HepG2 (cell line): Measurements from ENCODE around the gene GLRX5. TPM values are rescaled to one million over a fixed set of nuclear protein-coding genes. Genes with fewer than 3 reads are reported as not detected.
A peak's percentile ranks its signal among the peaks of the same experiment; 100 is the strongest.

Experiments
- AHR ChIP-seq: IDR thresholded peaks from 2 replicates; pipeline ENCODE4 v1.6.1; 2018; ENCODE audit warnings: missing genetic modification reagents, missing compliant biosample characterization
- BRCA1 ChIP-seq: sonication (generic); formaldehyde crosslinking; IDR thresholded peaks from 2 replicates; pipeline ENCODE4 v1.4.0; 2020; ENCODE audit warnings: missing genetic modification reagents
- CC2D1A ChIP-seq: sonication (generic); formaldehyde crosslinking; IDR thresholded peaks from 2 replicates; pipeline ENCODE4 v1.8.1; 2023; ENCODE audit warnings: mild to moderate bottlenecking, missing genetic modification reagents
- FOSL1 ChIP-seq: sonication (generic); formaldehyde crosslinking; IDR thresholded peaks from 2 replicates; pipeline ENCODE4 v1.9.0; 2021; ENCODE audit warnings: missing genetic modification reagents, borderline replicate concordance
- FOXK1 ChIP-seq: sonication (generic); formaldehyde crosslinking; IDR thresholded peaks from 2 replicates; pipeline ENCODE4 v1.4.0; 2020; ENCODE audit warnings: low read depth, missing genetic modification reagents, borderline replicate concordance
- HMGA1 ChIP-seq: sonication (generic); formaldehyde crosslinking; conservative IDR thresholded peaks from 2 replicates; pipeline ENCODE4 v1.4.0; 2020; ENCODE audit warnings: missing genetic modification reagents
- MED8 ChIP-seq: sonication (generic); formaldehyde crosslinking; IDR thresholded peaks from 2 replicates; pipeline ENCODE4 v1.8.1; 2023; ENCODE audit warnings: mild to moderate bottlenecking, missing genetic modification reagents; ENCODE audit not compliant: insufficient replicate concordance
- NR2C2 ChIP-seq: sonication (generic); formaldehyde crosslinking; IDR thresholded peaks from 2 replicates; pipeline ENCODE4 v1.4.0; 2020; ENCODE audit warnings: missing genetic modification reagents, mild to moderate bottlenecking, moderate library complexity, borderline replicate concordance
- NR2F2 ChIP-seq: IDR thresholded peaks from 2 replicates; pipeline ENCODE4 v1.6.1; 2012; ENCODE audit warnings: low read depth, inconsistent platforms, borderline replicate concordance
- PCBP1 ChIP-seq: fragments of 200-400 bp; formaldehyde crosslinking; IDR thresholded peaks from 2 replicates; pipeline ENCODE4 v1.6.1; 2017; ENCODE audit warnings: mild to moderate bottlenecking, low read depth, low read length, borderline replicate concordance
- PITX1 ChIP-seq: sonication (generic); formaldehyde crosslinking; IDR thresholded peaks from 2 replicates; pipeline ENCODE4 v1.5.1; 2020; ENCODE audit warnings: mild to moderate bottlenecking, missing genetic modification reagents
- SMARCE1 ChIP-seq: fragments of 450-650 bp; IDR thresholded peaks from 2 replicates; pipeline ENCODE4 v1.6.1; 2017; ENCODE audit warnings: borderline replicate concordance
- ZBTB8A ChIP-seq: sonication (generic); formaldehyde crosslinking; IDR thresholded peaks from 2 replicates; pipeline ENCODE4 v1.4.0; 2020; ENCODE audit warnings: mild to moderate bottlenecking, low read depth, missing genetic modification reagents, borderline replicate concordance
- ZEB1 ChIP-seq: IDR thresholded peaks from 2 replicates; pipeline ENCODE4 v1.6.1; 2012; ENCODE audit warnings: mild to moderate bottlenecking, low read depth, inconsistent platforms; ENCODE audit not compliant: insufficient replicate concordance
- ZFP82 ChIP-seq: sonication (generic); formaldehyde crosslinking; IDR thresholded peaks from 2 replicates; pipeline ENCODE4 v1.5.1; 2020; ENCODE audit warnings: mild to moderate bottlenecking, missing genetic modification reagents, borderline replicate concordance
- ZNF207 ChIP-seq: fragments of 450-650 bp; IDR thresholded peaks from 2 replicates; pipeline ENCODE4 v1.6.1; 2016; ENCODE audit warnings: antibody characterized with exemption, borderline replicate concordance
- ZNF234 ChIP-seq: sonication (generic); formaldehyde crosslinking; conservative IDR thresholded peaks from 2 replicates; pipeline ENCODE4 v1.5.1; 2020; ENCODE audit warnings: mild to moderate bottlenecking, missing genetic modification reagents
- ZNF253 ChIP-seq: sonication (generic); formaldehyde crosslinking; IDR thresholded peaks from 2 replicates; pipeline ENCODE4 v1.8.0; 2022; ENCODE audit warnings: mild to moderate bottlenecking, missing genetic modification reagents, borderline replicate concordance
- ZNF720 ChIP-seq: sonication (generic); formaldehyde crosslinking; IDR thresholded peaks from 2 replicates; pipeline ENCODE4 v1.4.0; 2020; ENCODE audit warnings: missing genetic modification reagents
- ZNF768 ChIP-seq: sonication (generic); formaldehyde crosslinking; IDR thresholded peaks from 2 replicates; pipeline ENCODE4 v1.4.0; 2020; ENCODE audit warnings: missing genetic modification reagents
- ZNF790 ChIP-seq: sonication (generic); formaldehyde crosslinking; IDR thresholded peaks from 2 replicates; pipeline ENCODE4 v1.8.0; 2022; ENCODE audit warnings: missing genetic modification reagents, mild to moderate bottlenecking, borderline replicate concordance
- ZNF83 ChIP-seq: sonication (generic); formaldehyde crosslinking; IDR thresholded peaks from 2 replicates; pipeline ENCODE4 v1.4.0; 2020; ENCODE audit warnings: missing genetic modification reagents, mild to moderate bottlenecking, borderline replicate concordance
- polyA plus RNA-seq, 8 experiments: library from polyadenylated mRNA; depleted of rRNA in 3 of 8; stranded (reverse) in 7 of 8; unstranded in 1 of 8; fragments of >200 nt; fragmentation: Illumina TruSeq in 4 of 8; extraction: Trizol in 4 of 8; gene quantifications; 2 replicates each; pipeline versions ENCODE4 v1.2.1 to v1.2.3, GENCODE V29; 2011 to 2016; ENCODE audit warnings: low read depth in 4 of 8, missing spikeins in 1 of 8, mixed read lengths in 1 of 8; ENCODE audit not compliant: insufficient read depth in 1 of 8
- total RNA-seq, 5 experiments: library from RNA; depleted of rRNA; stranded (reverse); fragments of >200 nt; fragmentation: Illumina TruSeq; extraction: Trizol; gene quantifications; 2 replicates each; pipeline ENCODE4 v1.2.3, GENCODE V29; 2016; ENCODE audit warnings: low read depth in 1 of 5
- TF ChIP-seq, protein P1 (sequence below): sonication (generic); formaldehyde crosslinking; IDR thresholded peaks from 2 replicates; pipeline ENCODE4 v1.4.0; 2020; ENCODE audit warnings: mild to moderate bottlenecking, low read depth, missing genetic modification reagents
- TF ChIP-seq, protein P2 (sequence below): sonication (generic); formaldehyde crosslinking; IDR thresholded peaks from 2 replicates; pipeline ENCODE4 v1.5.1; 2020; ENCODE audit warnings: missing genetic modification reagents, mild to moderate bottlenecking, borderline replicate concordance
- TF ChIP-seq, protein P3 (sequence below): IDR thresholded peaks from 2 replicates; pipeline ENCODE4 v1.6.1; 2012; ENCODE audit warnings: low read length, improper control_type of control experiment

The GLRX5 gene
- total and polyA plus RNA-seq, 2 of the 13 experiments (the other 11 are each of a cell fraction or from before 2014, with no cell fraction given) = 122 to 146 TPM

DNA sequence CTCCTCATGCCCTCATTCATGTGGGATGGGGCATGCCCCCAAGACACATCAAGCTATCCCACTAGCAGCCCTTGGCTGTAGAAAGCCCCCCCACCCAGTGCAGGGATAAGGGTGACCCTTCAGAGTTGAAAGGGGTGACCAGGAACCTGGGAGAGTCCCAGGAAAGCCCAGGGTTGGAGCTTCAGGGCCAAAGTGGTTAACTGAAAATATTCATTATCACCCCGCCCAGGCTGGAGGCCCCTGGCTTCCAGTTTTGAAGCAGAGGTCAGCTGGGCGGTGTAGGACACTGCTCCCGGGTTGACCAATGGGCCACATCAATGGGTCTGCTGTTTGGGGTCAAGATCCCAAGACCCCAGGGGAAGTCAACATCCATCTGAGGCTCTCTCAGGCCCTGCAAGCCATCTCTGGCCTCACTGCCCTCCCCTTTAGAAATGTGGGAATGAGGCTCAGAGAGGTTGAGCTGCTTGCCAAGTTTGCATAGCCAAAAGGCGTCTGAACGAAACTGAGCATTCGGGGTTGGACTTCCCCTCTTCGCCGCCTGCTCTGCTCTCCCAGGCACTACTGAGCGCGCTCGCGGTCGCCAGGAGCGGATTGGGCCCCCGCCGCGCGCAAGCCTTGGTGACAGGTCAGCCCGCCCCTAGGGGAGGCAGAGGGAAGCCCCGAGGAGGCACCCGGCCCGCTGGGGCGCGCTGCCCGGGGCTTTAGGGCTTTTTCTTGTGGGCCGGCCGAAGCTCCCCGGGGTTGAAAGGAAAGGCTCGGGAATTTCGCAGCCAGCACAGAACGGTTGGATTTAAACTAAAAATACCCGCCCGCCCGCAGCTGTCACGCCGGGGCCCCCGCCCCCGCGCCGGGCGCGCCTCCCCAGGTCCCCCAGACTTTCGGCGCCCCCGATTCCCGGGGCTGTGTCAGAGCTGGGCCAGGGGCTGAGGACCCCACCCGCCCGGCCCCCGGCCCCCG is 19.0 kb upstream of the GLRX5 start (continued):
- peak; percentile 34; the same call in 1 of the 2 replicates for TF ChIP-seq NR2C2 (CRISPR knock-in tag)
- TF ChIP-seq, protein P1, sequence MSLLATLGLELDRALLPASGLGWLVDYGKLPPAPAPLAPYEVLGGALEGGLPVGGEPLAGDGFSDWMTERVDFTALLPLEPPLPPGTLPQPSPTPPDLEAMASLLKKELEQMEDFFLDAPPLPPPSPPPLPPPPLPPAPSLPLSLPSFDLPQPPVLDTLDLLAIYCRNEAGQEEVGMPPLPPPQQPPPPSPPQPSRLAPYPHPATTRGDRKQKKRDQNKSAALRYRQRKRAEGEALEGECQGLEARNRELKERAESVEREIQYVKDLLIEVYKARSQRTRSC (CRISPR knock-in tag) = no peak
- no peak for TF ChIP-seq ZBTB8A (CRISPR knock-in tag)
- TF ChIP-seq ZNF83 = no peak
- TF ChIP-seq, protein P2, sequence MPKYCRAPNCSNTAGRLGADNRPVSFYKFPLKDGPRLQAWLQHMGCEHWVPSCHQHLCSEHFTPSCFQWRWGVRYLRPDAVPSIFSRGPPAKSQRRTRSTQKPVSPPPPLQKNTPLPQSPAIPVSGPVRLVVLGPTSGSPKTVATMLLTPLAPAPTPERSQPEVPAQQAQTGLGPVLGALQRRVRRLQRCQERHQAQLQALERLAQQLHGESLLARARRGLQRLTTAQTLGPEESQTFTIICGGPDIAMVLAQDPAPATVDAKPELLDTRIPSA (CRISPR knock-in tag) = no peak
- TF ChIP-seq BRCA1 = no peak
- no peak for TF ChIP-seq ZEB1
- no peak for TF ChIP-seq ZNF790
- no peak for TF ChIP-seq CC2D1A (CRISPR knock-in tag)
- no peak for TF ChIP-seq MED8 (CRISPR knock-in tag)
- no peak for TF ChIP-seq ZNF234 (CRISPR knock-in tag)
- peak; percentile 77; the same call in 1 of the 2 replicates for TF ChIP-seq NR2F2
- no peak for TF ChIP-seq HMGA1 (CRISPR knock-in tag)
- TF ChIP-seq FOSL1 (CRISPR knock-in tag) = no peak
- peak; percentile 96 for TF ChIP-seq ZNF768 (CRISPR knock-in tag)
- TF ChIP-seq AHR (CRISPR knock-in tag) = no peak
- TF ChIP-seq ZNF720 (CRISPR knock-in tag) = no peak
- no peak for TF ChIP-seq FOXK1 (CRISPR knock-in tag)
- TF ChIP-seq SMARCE1 = no peak
- no peak for TF ChIP-seq ZNF207
- TF ChIP-seq, protein P3, sequence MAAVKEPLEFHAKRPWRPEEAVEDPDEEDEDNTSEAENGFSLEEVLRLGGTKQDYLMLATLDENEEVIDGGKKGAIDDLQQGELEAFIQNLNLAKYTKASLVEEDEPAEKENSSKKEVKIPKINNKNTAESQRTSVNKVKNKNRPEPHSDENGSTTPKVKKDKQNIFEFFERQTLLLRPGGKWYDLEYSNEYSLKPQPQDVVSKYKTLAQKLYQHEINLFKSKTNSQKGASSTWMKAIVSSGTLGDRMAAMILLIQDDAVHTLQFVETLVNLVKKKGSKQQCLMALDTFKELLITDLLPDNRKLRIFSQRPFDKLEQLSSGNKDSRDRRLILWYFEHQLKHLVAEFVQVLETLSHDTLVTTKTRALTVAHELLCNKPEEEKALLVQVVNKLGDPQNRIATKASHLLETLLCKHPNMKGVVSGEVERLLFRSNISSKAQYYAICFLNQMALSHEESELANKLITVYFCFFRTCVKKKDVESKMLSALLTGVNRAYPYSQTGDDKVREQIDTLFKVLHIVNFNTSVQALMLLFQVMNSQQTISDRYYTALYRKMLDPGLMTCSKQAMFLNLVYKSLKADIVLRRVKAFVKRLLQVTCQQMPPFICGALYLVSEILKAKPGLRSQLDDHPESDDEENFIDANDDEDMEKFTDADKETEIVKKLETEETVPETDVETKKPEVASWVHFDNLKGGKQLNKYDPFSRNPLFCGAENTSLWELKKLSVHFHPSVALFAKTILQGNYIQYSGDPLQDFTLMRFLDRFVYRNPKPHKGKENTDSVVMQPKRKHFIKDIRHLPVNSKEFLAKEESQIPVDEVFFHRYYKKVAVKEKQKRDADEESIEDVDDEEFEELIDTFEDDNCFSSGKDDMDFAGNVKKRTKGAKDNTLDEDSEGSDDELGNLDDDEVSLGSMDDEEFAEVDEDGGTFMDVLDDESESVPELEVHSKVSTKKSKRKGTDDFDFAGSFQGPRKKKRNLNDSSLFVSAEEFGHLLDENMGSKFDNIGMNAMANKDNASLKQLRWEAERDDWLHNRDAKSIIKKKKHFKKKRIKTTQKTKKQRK = no peak
- no peak for TF ChIP-seq ZFP82 (CRISPR knock-in tag)
- no peak; the same call in none of the 2 replicates for TF ChIP-seq PITX1 (CRISPR knock-in tag)
- no peak for TF ChIP-seq PCBP1
- no peak for TF ChIP-seq ZNF253
